Activated CD8-positive, alpha-beta T cell treated with anti-CD3 and anti-CD28 coated beads, Interleukin-2, amount 10 ng/mL, durations not matched to agents 7 days and 5 days (primary cell): ENCODE measurements around the gene ZNF628. TPM values are rescaled to one million over a fixed set of nuclear protein-coding genes. Genes with fewer than 3 reads are reported as not detected.

ENCODE experiments used
- ATAC-seq: fragments of 150-1000 bp; cut with Tn5 transposase; one replicate; pipeline ENCODE4 v1.10.0; 2021; ENCODE audit warnings: moderate library complexity
- CTCF ChIA-PET: fragments of 350-600 bp; sonication (Branson Sonifier 250); formaldehyde crosslinking; loops from one replicate; lab custom pipeline; 2021; ENCODE audit warnings: antibody characterized with exemption; lab: Charles Lee
- POLR2A ChIA-PET: fragments of 350-600 bp; sonication (Branson Sonifier 250); formaldehyde crosslinking; loops from one replicate; lab custom pipeline; 2021; ENCODE audit warnings: antibody characterized with exemption; lab: Charles Lee
- DNase-seq: peaks from one replicate; pipeline ENCODE4 v3.0.0-alpha.2; 2020
- H3K27ac Mint-ChIP-seq: one replicate; pipeline ENCODE4 v1.8.0; 2021; ENCODE audit warnings: mild to moderate bottlenecking, mixed read lengths
- H3K27me3 Mint-ChIP-seq: one replicate; pipeline ENCODE4 v1.8.0; 2021; ENCODE audit warnings: low read depth, mixed read lengths
- H3K36me3 Mint-ChIP-seq: one replicate; pipeline ENCODE4 v1.8.0; 2021; ENCODE audit warnings: low read depth, mixed read lengths
- H3K4me1 Mint-ChIP-seq: one replicate; pipeline ENCODE4 v1.8.0; 2021; ENCODE audit warnings: low read depth, mixed read lengths
- H3K4me3 Mint-ChIP-seq: one replicate; pipeline ENCODE4 v1.8.0; 2021; ENCODE audit warnings: mild to moderate bottlenecking, mixed read lengths
- H3K9me3 Mint-ChIP-seq: one replicate; pipeline ENCODE4 v1.8.0; 2022; ENCODE audit warnings: mixed read lengths; ENCODE audit not compliant: insufficient read depth
- total RNA-seq, 2 experiments: library from RNA; stranded (reverse); gene quantifications; one replicate each; pipeline ENCODE4 v1.2.3, GENCODE V29; 2021

The ZNF628 gene
- total RNA-seq, 2 experiments from 2014 or later: 10.2 to 11.6 TPM

DNA sequence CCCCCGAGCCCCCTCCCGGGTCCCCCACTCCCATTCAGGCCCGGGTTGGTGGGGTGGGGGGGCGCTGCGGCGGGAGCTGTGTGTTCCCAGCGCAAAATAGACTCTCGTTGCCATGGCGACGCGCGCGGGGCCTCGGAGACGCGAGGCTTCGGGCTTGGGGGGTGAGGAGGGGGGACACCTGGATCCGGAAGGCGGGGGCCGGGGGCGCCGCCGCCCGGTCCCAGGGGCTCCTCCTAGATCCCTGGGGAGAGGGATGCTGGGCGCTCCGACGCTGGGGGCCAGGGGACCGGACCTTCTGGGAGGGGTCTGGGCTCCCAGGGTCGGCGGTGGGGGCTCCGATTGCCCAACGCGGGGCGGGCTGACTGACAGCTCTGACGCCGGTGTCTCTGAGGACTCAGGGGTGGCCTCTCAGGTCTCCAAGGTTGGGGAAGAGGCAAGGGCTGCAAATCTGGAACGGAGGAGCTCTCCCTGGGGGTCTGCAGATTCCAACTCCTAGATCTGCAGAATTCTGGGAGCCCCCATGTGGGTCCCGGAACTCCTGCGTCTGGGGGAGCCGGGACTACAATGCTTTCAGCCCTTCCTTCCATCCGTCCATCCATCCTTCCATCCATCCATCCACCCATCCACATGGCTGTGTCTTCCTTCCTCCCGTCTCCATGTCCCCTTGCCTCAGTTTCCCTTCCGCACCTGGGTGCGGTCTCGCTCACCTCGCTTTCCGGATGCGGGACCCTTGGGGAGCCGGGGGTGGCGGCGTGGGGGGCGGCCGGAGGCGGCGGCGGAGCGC lies 24.3 kb upstream of the ZNF628 start:
- Mint-ChIP-seq H3K27me3 (peaks cover 22% of the 10 kb centered on the region), H3K36me3 (peaks cover 10% of the 10 kb centered on the region), H3K4me3 (no peak overlapping the region), H3K9me3 (no peaks in the 10 kb centered on the region), H3K4me1 (peaks cover 8% of the 10 kb centered on the region), H3K27ac (no peak overlapping the region)
- ChIA-PET CTCF (no interaction called here), POLR2A (no interaction called here)
- no peak for ATAC-seq
- DNase-seq: no peak

DNA sequence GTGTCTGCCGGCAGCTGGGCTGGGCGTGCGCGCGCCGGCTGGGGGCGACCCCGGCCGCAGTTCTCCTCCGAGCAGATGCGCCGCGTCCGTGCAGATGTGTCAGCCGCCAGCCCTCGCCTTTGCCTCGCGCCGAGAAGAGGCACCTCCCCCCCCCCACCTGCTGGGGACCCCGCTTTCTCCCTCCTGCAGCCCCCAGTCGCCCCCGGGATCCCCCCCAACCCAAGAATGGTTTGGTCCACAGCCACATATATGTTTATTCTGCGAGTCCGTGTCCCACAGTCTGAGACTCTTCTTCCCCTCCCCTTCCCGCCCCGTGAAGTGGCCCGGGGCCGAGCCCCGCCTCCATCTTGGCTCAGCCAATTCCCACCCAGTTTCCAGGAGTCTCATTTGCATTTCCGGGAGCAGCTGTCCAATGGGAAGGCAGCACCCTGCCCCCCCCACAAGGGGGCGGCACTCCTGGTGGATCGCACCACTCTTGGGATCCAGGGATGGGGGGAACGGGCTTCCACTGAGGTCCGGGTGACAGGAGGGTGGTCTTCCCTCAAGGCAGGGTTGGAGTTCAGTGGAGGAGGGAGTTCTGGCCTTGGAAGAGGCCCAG lies 23.6 kb upstream of the ZNF628 start:
- ATAC-seq: peak; percentile 65
- Mint-ChIP-seq H3K9me3 (no peaks in the 10 kb centered on the region), H3K36me3 (peaks cover 10% of the 10 kb centered on the region), H3K4me1 (peaks cover 8% of the 10 kb centered on the region), H3K27ac (no peak overlapping the region), H3K4me3 (no peak overlapping the region), H3K27me3 (peaks cover 22% of the 10 kb centered on the region)
- POLR2A ChIA-PET: interaction anchor here (0.9 kb wide), 1 partner anchor 44 kb away, joined by 4 read pairs; no protein-coding TSS in a partner anchor
- CTCF ChIA-PET: interaction anchor here (0.6 to 1.6 kb wide), 7 partner anchors 12 to 311 kb away, joined by 3 to 7 read pairs (median 4); no protein-coding TSS in a partner anchor
- DNase-seq: peak; percentile 50

DNA sequence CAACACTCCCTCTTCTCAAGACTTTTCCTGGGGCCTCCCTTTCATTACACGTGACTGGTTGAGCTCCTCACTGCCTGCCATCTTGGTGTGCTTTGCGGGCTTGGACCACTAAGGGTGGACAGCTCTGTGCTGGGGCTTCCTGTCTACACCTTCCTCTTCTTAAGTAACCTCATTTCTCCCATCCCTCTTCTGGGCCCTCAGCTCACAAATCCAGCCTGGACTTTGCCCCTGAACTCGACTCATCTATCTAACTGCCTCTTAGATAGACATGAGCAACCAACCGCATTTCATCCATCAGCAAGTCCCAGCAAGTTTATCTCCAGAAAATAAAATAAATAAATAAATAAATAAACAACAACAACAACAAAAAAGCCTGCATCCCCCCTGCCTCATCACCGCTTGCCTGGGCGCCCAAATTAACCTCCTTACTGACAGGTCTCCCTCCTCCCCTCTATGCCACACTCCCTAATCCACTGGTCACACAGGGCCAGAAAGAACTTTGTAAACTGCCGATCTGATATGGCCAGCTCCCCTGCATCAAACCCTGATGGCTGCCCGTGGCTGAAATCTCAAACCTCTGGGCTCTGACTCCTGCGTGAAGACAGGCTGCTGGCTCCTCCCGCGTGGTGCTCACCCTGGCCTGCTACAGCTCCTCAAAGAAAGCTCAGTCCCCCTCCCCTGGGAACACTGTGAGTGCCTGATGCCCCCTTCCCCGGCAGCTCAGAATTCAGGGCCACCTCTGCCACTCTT lies 22.7 kb upstream of the ZNF628 start:
- DNase-seq: no peak
- Mint-ChIP-seq H3K27me3 (peaks cover 22% of the 10 kb centered on the region), H3K9me3 (no peaks in the 10 kb centered on the region), H3K4me1 (peaks cover 8% of the 10 kb centered on the region), H3K4me3 (no peak overlapping the region), H3K36me3 (peaks cover 10% of the 10 kb centered on the region), H3K27ac (peak overlapping the region; percentile 20)
- ChIA-PET POLR2A (interaction anchor here (0.5 to 0.9 kb wide), 2 partner anchors 45 to 55 kb away, joined by 4 read pairs; no protein-coding TSS in a partner anchor), CTCF (interaction anchor here (0.6 to 1.6 kb wide), 9 partner anchors 12 to 312 kb away, joined by 3 to 7 read pairs (median 4); no protein-coding TSS in a partner anchor)
- ATAC-seq: no peak

DNA sequence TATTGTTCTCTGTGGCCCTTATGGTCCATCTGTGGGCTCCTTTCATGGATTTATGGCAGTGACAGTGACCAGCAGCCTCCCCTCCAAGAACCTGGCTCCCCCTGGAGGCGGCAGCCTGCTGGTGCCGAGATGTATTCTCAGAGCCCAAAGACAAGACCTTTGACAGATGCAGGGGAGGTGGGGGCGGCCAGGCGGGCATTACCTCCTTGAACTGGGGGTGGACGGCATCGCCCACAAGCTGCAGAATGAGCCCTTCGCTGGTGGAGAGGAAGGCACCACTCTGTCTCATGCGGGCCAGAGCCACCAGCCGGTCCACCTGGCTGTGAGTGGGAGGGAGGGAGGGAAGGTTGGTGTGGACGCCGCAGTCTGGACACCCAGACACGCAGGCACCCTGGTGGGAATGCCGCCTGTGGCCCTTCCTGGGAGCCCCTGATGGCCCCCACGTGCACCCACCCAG lies 21.6 kb upstream of the ZNF628 start:
- POLR2A ChIA-PET: no interaction called here
- H3K9me3 Mint-ChIP-seq: no peaks in the 10 kb centered on the region
- peaks cover 20% of the 10 kb centered on the region for H3K27me3 Mint-ChIP-seq
- peaks cover 10% of the 10 kb centered on the region for H3K36me3 Mint-ChIP-seq
- ATAC-seq (peak; percentile 42), DNase-seq (peak; percentile 69)
- H3K4me1 Mint-ChIP-seq: peaks cover 11% of the 10 kb centered on the region
- H3K4me3 Mint-ChIP-seq: no peak overlapping the region
- H3K27ac Mint-ChIP-seq: no peak overlapping the region
- CTCF ChIA-PET: interaction anchor here (1.4 kb wide), 1 partner anchor 32 kb away, joined by 3 read pairs; no protein-coding TSS in a partner anchor

DNA sequence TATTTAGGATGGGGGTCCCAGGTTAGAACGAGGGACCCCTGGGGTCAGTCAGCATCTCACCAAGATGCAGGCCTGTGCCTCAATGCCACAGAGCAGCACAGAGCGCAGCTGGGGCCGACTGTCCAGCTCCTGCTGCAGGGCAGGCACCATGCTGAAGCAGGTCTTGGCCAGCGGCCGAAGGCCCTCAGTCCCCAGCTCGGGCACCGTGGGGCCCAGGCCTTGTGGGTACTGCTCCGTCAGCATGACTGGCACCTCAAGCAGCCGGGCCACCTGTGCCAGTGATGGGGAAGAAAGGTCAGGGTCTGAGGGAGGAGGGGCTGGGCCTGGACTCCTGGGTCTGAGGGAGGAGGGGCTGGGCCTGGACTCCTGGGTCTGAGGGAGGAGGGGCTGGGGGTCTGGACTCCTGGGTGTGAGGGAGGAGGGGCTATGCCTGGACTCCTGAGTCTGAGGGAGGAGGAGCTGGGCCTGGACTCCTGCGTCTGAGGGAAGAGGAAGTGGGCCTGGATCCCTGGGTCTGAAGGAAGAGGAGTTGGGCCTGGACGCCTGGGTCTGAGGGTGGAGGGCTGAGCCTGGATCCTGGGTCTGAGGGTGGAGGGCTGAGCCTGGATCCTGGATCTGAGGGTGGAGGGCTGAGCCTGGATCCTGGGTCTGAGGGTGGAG lies 20.7 kb upstream of the ZNF628 start:
- peaks cover 10% of the 10 kb centered on the region for H3K36me3 Mint-ChIP-seq
- no peak overlapping the region for H3K27ac Mint-ChIP-seq
- ATAC-seq: no peak
- H3K9me3 Mint-ChIP-seq: no peaks in the 10 kb centered on the region
- no peak overlapping the region for H3K4me3 Mint-ChIP-seq
- DNase-seq: no peak
- peaks cover 15% of the 10 kb centered on the region for H3K27me3 Mint-ChIP-seq
- POLR2A ChIA-PET: no interaction called here
- CTCF ChIA-PET: interaction anchor here (1.1 kb wide), 1 partner anchor 117 kb away, joined by 3 read pairs; the partner anchor contains the start of gene KMT5C
- peaks cover 20% of the 10 kb centered on the region for H3K4me1 Mint-ChIP-seq

DNA sequence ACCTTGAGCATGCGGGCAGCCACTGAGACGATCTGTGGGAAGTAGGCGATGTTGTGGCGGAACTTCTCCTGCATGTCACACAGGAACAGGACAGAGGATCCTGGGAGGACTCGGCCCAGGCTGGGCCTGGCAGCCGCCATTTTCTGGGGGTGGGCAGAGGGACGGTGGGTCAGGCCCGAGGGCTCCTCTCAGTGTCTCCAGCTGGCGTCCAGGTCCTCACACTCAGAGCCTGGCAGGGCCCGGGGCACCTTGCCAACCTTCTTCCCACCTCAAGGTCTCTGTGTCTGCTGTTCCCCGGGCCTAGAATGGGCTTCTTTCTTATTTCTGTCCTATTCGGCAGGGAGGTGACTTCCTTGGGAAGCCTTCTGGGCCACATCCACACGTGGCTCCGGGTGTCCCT lies 20.1 kb upstream of the ZNF628 start:
- POLR2A ChIA-PET: no interaction called here
- Mint-ChIP-seq H3K36me3 (peaks cover 10% of the 10 kb centered on the region), H3K4me3 (no peak overlapping the region), H3K4me1 (peaks cover 26% of the 10 kb centered on the region), H3K27me3 (peaks cover 11% of the 10 kb centered on the region), H3K9me3 (no peaks in the 10 kb centered on the region), H3K27ac (no peak overlapping the region)
- DNase-seq (no peak), ATAC-seq (no peak)
- CTCF ChIA-PET: interaction anchor here (1.1 kb wide), 1 partner anchor 117 kb away, joined by 3 read pairs; the partner anchor contains the start of gene KMT5C

DNA sequence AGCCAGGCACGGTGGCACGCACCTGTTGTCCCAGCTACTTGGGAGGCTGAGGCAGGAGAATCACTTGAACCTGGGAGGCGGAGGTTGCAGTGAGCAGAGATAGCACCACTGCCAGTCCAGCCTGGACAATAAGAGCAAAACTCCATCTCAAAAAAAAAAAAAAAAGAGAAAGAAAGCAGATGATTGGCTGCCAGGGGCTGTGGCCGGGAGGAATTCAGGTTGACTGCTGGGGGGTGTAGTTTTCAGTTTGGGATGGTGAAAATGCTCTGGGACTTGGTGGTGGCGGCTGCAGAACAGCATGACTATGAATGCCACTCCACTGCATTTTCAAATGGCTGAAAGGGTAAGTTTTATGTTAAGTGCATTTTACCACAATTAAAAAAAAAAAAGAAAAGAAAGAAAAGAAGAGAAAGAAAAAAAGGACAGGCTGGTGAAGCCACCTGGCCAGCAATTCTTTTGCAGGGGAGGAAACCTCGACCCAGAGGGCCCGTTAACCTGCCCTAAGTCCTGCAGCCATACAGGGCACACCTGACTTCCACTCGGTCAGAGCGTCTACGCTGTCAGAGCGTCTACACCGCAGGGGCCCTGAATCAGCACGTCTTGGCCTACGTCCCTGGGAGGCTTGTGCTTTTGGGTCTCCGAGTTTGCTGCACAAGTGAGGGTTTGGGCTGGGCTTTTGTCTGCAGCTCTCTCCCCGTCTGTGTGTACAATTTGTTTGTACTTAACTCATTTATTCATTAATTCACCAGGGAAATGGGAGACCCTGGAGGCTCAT lies 18.5 kb upstream of the ZNF628 start:
- POLR2A ChIA-PET: no interaction called here
- Mint-ChIP-seq H3K4me1 (peaks cover 33% of the 10 kb centered on the region), H3K4me3 (no peak overlapping the region), H3K9me3 (no peaks in the 10 kb centered on the region), H3K27me3 (peaks cover 5% of the 10 kb centered on the region), H3K36me3 (peaks cover 10% of the 10 kb centered on the region), H3K27ac (no peak overlapping the region)
- no peak for DNase-seq
- CTCF ChIA-PET: interaction anchor here (0.7 to 1.3 kb wide), 3 partner anchors 9 to 46 kb away, joined by 3 to 5 read pairs (median 3); partner anchors contain the start of gene ZNF628
- no peak for ATAC-seq

DNA sequence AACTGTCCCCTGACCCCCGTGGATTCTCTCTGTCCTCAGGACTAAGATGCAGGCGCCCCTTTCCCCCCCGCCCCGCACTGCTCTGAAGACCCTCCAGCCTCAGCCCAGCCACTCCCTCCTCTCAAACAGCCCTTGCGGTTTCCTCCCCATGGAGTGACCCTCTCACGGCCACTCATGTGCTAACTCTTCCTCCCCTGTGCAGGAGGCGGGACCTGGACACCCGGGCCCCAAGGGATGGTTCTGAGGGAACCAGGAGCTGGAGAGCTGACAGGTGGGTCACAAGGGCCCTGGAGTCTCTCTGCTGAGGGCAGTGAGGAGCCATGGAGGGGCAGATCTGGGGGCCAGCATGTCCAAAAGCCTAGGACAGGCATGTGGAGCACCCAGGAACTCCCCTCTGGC lies 16.9 kb upstream of the ZNF628 start:
- no peak for DNase-seq
- Mint-ChIP-seq H3K27ac (no peak overlapping the region), H3K4me3 (no peak overlapping the region), H3K27me3 (no peaks in the 10 kb centered on the region), H3K4me1 (peaks cover 28% of the 10 kb centered on the region), H3K36me3 (peaks cover 3% of the 10 kb centered on the region), H3K9me3 (no peaks in the 10 kb centered on the region)
- ATAC-seq: no peak
- ChIA-PET POLR2A (no interaction called here), CTCF (no interaction called here)

DNA sequence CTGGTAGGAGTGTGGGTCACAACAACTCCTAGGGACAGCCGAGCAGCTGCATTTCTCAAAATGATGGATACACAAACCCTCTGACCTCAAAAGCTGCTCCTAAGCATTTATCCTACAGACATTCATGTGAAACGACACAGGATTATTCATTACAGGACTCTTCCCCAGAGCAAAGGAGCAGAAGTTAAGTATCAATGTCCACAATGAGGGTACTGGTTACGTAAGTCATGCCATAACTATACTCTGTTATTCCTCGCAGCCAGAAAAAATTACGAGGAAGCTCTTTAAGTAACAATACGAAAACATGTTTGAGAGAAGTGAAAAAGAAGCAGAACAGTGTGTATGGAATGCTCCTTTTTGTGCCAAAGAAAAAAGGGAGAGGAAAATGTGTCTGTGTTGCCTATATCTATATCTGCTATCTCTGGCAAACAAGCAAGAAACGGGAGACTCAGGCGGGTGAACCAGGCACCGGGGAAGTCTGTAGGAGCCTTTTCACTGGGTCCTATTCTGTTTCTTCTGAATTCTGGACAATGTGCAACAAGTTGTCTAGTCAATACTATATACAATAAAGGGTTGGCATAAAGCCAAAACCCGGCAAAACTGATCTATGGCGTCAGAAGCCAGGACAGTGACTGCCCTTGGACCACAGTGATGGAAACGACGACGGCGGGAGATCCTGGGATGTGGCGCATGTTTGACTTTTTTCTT lies 16.3 kb upstream of the ZNF628 start:
- H3K4me3 Mint-ChIP-seq: peak overlapping the region; percentile 87
- H3K9me3 Mint-ChIP-seq: no peaks in the 10 kb centered on the region
- ATAC-seq (no peak), DNase-seq (no peak)
- H3K27me3 Mint-ChIP-seq: no peaks in the 10 kb centered on the region
- no peaks in the 10 kb centered on the region for H3K36me3 Mint-ChIP-seq
- H3K4me1 Mint-ChIP-seq: peaks cover 28% of the 10 kb centered on the region
- POLR2A ChIA-PET: no interaction called here
- peak overlapping the region; percentile 52 for H3K27ac Mint-ChIP-seq
- CTCF ChIA-PET: no interaction called here

DNA sequence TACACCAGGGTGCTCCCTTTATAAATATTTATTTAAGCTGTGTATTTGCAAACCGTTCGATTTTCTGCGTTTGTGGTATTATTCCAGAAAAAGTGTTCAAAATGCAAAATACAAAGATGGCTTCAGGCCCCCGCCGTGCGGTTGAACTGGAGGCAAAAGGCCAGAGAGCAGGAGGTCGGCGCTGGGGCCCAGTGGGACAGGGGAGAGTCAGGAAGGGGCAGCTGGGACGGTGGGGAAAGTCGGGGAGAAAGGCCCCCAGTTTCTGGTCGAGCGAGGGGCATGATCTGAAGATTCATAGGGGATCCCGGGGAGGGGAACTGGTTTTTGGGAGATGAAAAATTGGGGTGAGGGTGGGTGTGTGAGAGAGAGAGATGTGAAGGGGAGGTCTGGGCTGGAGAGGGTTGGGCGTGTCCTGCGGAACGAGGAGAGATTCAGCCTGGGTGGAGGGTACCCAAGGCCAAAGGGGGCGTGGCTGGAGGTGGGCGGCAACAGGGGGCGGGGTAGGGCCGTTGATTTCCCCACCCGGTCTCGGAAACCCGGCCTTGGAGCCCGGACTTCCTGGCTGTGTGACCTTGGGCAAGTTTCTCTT lies 15.7 kb upstream of the ZNF628 start:
- Mint-ChIP-seq H3K36me3 (no peaks in the 10 kb centered on the region), H3K4me1 (peaks cover 28% of the 10 kb centered on the region), H3K27me3 (no peaks in the 10 kb centered on the region), H3K9me3 (no peaks in the 10 kb centered on the region), H3K27ac (peak overlapping the region; percentile 71), H3K4me3 (peak overlapping the region; percentile 87)
- POLR2A ChIA-PET: no interaction called here
- CTCF ChIA-PET: no interaction called here
- ATAC-seq (no peak), DNase-seq (peak; percentile 57)
